HEK293 (cell line): ENCODE results near the gene MACROH2A2.

ENCODE experiments used
- CTCF ChIA-PET: fragments of 350-600 bp; formaldehyde crosslinking; extraction: SDS; loops from one replicate; lab custom pipeline; 2021; ENCODE audit warnings: antibody characterized with exemption; lab: Yijun Ruan, JAX
- POLR2A ChIA-PET: fragments of 300-600 bp; formaldehyde crosslinking; extraction: SDS; loops from one replicate; lab custom pipeline; 2020; ENCODE audit warnings: antibody characterized with exemption, inconsistent platforms; lab: Yijun Ruan, JAX
- H3K27ac ChIP-seq: fragments of 200-500 bp; sonication (Bioruptor generic); 2 replicates; pipeline ENCODE4 v1.5.1; 2014; ENCODE audit warnings: low read depth, low read length, control low read depth, inconsistent platforms; ENCODE audit errors: extremely low read depth
- H3K36me3 ChIP-seq, 2 experiments: fragments of 200-500 bp in 1 of 2; sonication (Bioruptor generic) in 1 of 2; 1 replicate in 1 of 2; 2 replicates in 1 of 2; pipeline ENCODE4 v1.5.1; 2014 to 2017; ENCODE audit warnings: inconsistent platforms in 2 of 2, low read length in 2 of 2; ENCODE audit not compliant: control insufficient read depth in 2 of 2, insufficient read depth in 1 of 2
- H3K4me1 ChIP-seq: fragments of 200-500 bp; sonication (Bioruptor generic); 2 replicates; pipeline ENCODE4 v1.5.1; 2014; ENCODE audit warnings: mild to moderate bottlenecking, low read length, inconsistent platforms; ENCODE audit not compliant: control insufficient read depth, insufficient read depth
- H3K4me3 ChIP-seq: 2 replicates; pipeline ENCODE4 v1.5.1; 2011; ENCODE audit warnings: low read depth, mild to moderate bottlenecking, control low read depth, low read length, moderate library complexity
- H3K9me3 ChIP-seq: fragments of 200-500 bp; sonication (Bioruptor generic); 2 replicates; pipeline ENCODE4 v1.5.1; 2014; ENCODE audit warnings: low read depth, low read length, inconsistent platforms; ENCODE audit not compliant: control insufficient read depth, insufficient read depth
- BCL11A ChIP-seq: fragments of 450-650 bp; formaldehyde crosslinking; IDR thresholded peaks from 2 replicates; pipeline ENCODE4 v1.5.1; 2016; ENCODE audit warnings: low read depth, missing biosample characterization, missing genetic modification characterization
- EGR2 ChIP-seq: fragments of 450-650 bp; formaldehyde crosslinking; IDR thresholded peaks from 2 replicates; pipeline ENCODE4 v1.5.1; 2016; ENCODE audit warnings: low read depth, missing biosample characterization, missing genetic modification characterization
- KLF16 ChIP-seq: fragments of 450-650 bp; formaldehyde crosslinking; IDR thresholded peaks from 2 replicates; pipeline ENCODE4 v1.5.1; 2017; ENCODE audit warnings: missing biosample characterization, missing genetic modification characterization
- MZF1 ChIP-seq: fragments of 450-650 bp; formaldehyde crosslinking; IDR thresholded peaks from 2 replicates; pipeline ENCODE4 v1.5.1; 2017; ENCODE audit warnings: missing biosample characterization, missing genetic modification characterization, borderline replicate concordance
- YY2 ChIP-seq: fragments of 450-650 bp; formaldehyde crosslinking; IDR thresholded peaks from 2 replicates; pipeline ENCODE4 v1.5.1; 2016; ENCODE audit warnings: missing biosample characterization, missing genetic modification characterization
- ZBTB17 ChIP-seq: fragments of 450-650 bp; formaldehyde crosslinking; IDR thresholded peaks from 2 replicates; pipeline ENCODE4 v1.5.1; 2016; ENCODE audit warnings: missing biosample characterization, missing genetic modification characterization
- ZBTB26 ChIP-seq: fragments of 450-650 bp; formaldehyde crosslinking; optimal IDR thresholded peaks from 2 replicates; pipeline ENCODE3; 2016; ENCODE audit warnings: missing biosample characterization, mild to moderate bottlenecking, missing genetic modification characterization
- ZFHX2 ChIP-seq: fragments of 450-650 bp; formaldehyde crosslinking; conservative IDR thresholded peaks from 2 replicates; pipeline ENCODE4 v1.5.1; 2016; ENCODE audit warnings: missing biosample characterization, missing genetic modification characterization
- ZIC2 ChIP-seq: fragments of 450-650 bp; formaldehyde crosslinking; IDR thresholded peaks from 2 replicates; pipeline ENCODE4 v1.5.1; 2016; ENCODE audit warnings: missing biosample characterization, missing genetic modification characterization
- ZNF10 ChIP-seq: fragments of 450-650 bp; formaldehyde crosslinking; IDR thresholded peaks from 2 replicates; pipeline ENCODE4 v1.5.1; 2017; ENCODE audit warnings: missing biosample characterization, missing genetic modification characterization
- ZNF132 ChIP-seq: fragments of 450-650 bp; formaldehyde crosslinking; IDR thresholded peaks from 2 replicates; pipeline ENCODE4 v1.5.1; 2017; ENCODE audit warnings: missing biosample characterization, missing genetic modification characterization, borderline replicate concordance
- ZNF146 ChIP-seq: fragments of 450-650 bp; formaldehyde crosslinking; IDR thresholded peaks from 2 replicates; pipeline ENCODE4 v1.5.1; 2016; ENCODE audit warnings: missing biosample characterization, missing genetic modification characterization
- ZNF148 ChIP-seq: fragments of 450-650 bp; formaldehyde crosslinking; IDR thresholded peaks from 2 replicates; pipeline ENCODE4 v1.5.0; 2017; ENCODE audit warnings: missing biosample characterization, missing genetic modification characterization, borderline replicate concordance
- ZNF2 ChIP-seq: fragments of 450-650 bp; formaldehyde crosslinking; IDR thresholded peaks from 2 replicates; pipeline ENCODE4 v1.5.1; 2016; ENCODE audit warnings: missing biosample characterization, missing genetic modification characterization
- ZNF211 ChIP-seq: fragments of 450-650 bp; formaldehyde crosslinking; IDR thresholded peaks from 2 replicates; pipeline ENCODE4 v1.5.1; 2016; ENCODE audit warnings: low read depth, missing biosample characterization, missing genetic modification characterization
- ZNF335 ChIP-seq: fragments of 450-650 bp; formaldehyde crosslinking; conservative IDR thresholded peaks from 2 replicates; pipeline ENCODE4 v1.5.1; 2016; ENCODE audit warnings: missing biosample characterization, missing genetic modification characterization
- ZNF341 ChIP-seq: fragments of 450-650 bp; formaldehyde crosslinking; IDR thresholded peaks from 2 replicates; pipeline ENCODE4; 2016; ENCODE audit warnings: low read depth, missing biosample characterization, missing genetic modification characterization
- ZNF37A ChIP-seq: fragments of 450-650 bp; IDR thresholded peaks from 2 replicates; pipeline ENCODE4 v1.5.1; 2018; ENCODE audit warnings: missing biosample characterization, missing genetic modification characterization
- ZNF398 ChIP-seq: fragments of 450-650 bp; formaldehyde crosslinking; IDR thresholded peaks from 2 replicates; pipeline ENCODE4 v1.5.1; 2017; ENCODE audit warnings: missing biosample characterization, missing genetic modification characterization
- ZNF48 ChIP-seq: fragments of 450-650 bp; formaldehyde crosslinking; IDR thresholded peaks from 2 replicates; pipeline ENCODE4 v1.5.1; 2016; ENCODE audit warnings: missing biosample characterization, missing genetic modification characterization
- ZNF529 ChIP-seq: fragments of 450-650 bp; formaldehyde crosslinking; IDR thresholded peaks from 2 replicates; pipeline ENCODE4 v1.5.1; 2017; ENCODE audit warnings: missing genetic modification characterization, missing biosample characterization; ENCODE audit not compliant: insufficient replicate concordance
- ZNF544 ChIP-seq: fragments of 450-650 bp; formaldehyde crosslinking; IDR thresholded peaks from 2 replicates; pipeline ENCODE4 v1.5.0; 2017; ENCODE audit warnings: missing biosample characterization, missing genetic modification characterization
- ZNF571 ChIP-seq: fragments of 450-650 bp; formaldehyde crosslinking; IDR thresholded peaks from 2 replicates; pipeline ENCODE4 v1.5.0; 2017; ENCODE audit warnings: missing biosample characterization, missing genetic modification characterization
- ZNF654 ChIP-seq: fragments of 450-650 bp; formaldehyde crosslinking; IDR thresholded peaks from 2 replicates; pipeline ENCODE4 v1.5.1; 2016; ENCODE audit warnings: low read depth, missing biosample characterization, missing genetic modification characterization
- ZNF692 ChIP-seq: fragments of 450-650 bp; formaldehyde crosslinking; IDR thresholded peaks from 2 replicates; pipeline ENCODE4 v1.5.1; 2016; ENCODE audit warnings: missing biosample characterization, missing genetic modification characterization
- ZNF707 ChIP-seq: fragments of 450-650 bp; formaldehyde crosslinking; IDR thresholded peaks from 2 replicates; pipeline ENCODE4 v1.5.1; 2016; ENCODE audit warnings: missing biosample characterization, missing genetic modification characterization
- ZNF777 ChIP-seq: fragments of 450-650 bp; formaldehyde crosslinking; IDR thresholded peaks from 2 replicates; pipeline ENCODE4 v1.5.1; 2017; ENCODE audit warnings: missing biosample characterization, missing genetic modification characterization, borderline replicate concordance
- ZNF791 ChIP-seq: fragments of 450-650 bp; formaldehyde crosslinking; IDR thresholded peaks from 2 replicates; pipeline ENCODE4 v1.5.1; 2016; ENCODE audit warnings: missing biosample characterization, missing genetic modification characterization
- ZNF830 ChIP-seq: fragments of 450-650 bp; IDR thresholded peaks from 2 replicates; pipeline ENCODE4 v1.5.0; 2018; ENCODE audit warnings: missing biosample characterization, missing genetic modification characterization, low read depth, mild to moderate bottlenecking, moderate library complexity

Gene MACROH2A2

GRCh38 chr10:70145666-70146488 is 93.2 kb downstream of the MACROH2A2 start (continued):
- peak; percentile 96 for TF ChIP-seq ZNF692 (tag by site-specific recombination)
- TF ChIP-seq ZNF37A, result no peak
- peak; percentile 46; the same call in 1 of the 2 replicates for TF ChIP-seq ZNF10 (tag by site-specific recombination)
- TF ChIP-seq ZFHX2, result peak; percentile 80
- TF ChIP-seq EGR2 (tag by site-specific recombination), result peak; percentile 11; the same call in 1 of the 2 replicates
- TF ChIP-seq ZNF335, result peak; percentile 96
- no peak for TF ChIP-seq ZNF571 (tag by site-specific recombination)
- peak; percentile 99 for TF ChIP-seq ZBTB26 (tag by site-specific recombination)
- TF ChIP-seq ZNF398 (tag by site-specific recombination), result no peak
- TF ChIP-seq ZBTB17 (tag by site-specific recombination), result peak; percentile 36; the same call in 1 of the 2 replicates
- TF ChIP-seq ZNF529 (tag by site-specific recombination), result no peak
- TF ChIP-seq ZNF791, result no peak
- TF ChIP-seq ZNF341 (tag by site-specific recombination), result peak; percentile 29; the same call in 1 of the 2 replicates
- TF ChIP-seq, all 188 proteins: peak for 43

GRCh38 chr10:70146489-70147258 is 94.0 kb downstream of the MACROH2A2 start, which contains the start of gene TYSND1:
TSS of gene TYSND1 (minus strand) at chr10:70146700. CDS start at chr10:70146586, 114 bp downstream.
- peaks cover 6% of the 10 kb centered on the region; the same call in 1 of the 2 replicates for H3K4me1 ChIP-seq
- POLR2A ChIA-PET, result interaction anchor here (0.6 to 3.6 kb wide), 49 partner anchors 8 to 1071 kb away, joined by 3 to 81 read pairs (median 4); partner anchors contain the start of genes AIFM2, EIF4EBP2, PPA1 and SAR1A
- CTCF ChIA-PET, result interaction anchor here (0.5 to 3.8 kb wide), 54 partner anchors 9 to 1950 kb away, joined by 3 to 63 read pairs (median 4); partner anchors contain the start of gene AIFM2
- TF ChIP-seq ZNF777 (tag by site-specific recombination), result no peak
- TF ChIP-seq ZNF132 (tag by site-specific recombination), result no peak
- TF ChIP-seq BCL11A (tag by site-specific recombination), result peak; percentile 87
- no peak for TF ChIP-seq ZNF148 (tag by site-specific recombination)
- TF ChIP-seq KLF16 (tag by site-specific recombination), result 0 out of 2 replicates have a peak, but pooled peaks have one; percentile 18
- TF ChIP-seq MZF1 (tag by site-specific recombination), result peak; percentile 96
- no peak; the same call in 1 of the 2 replicates for TF ChIP-seq ZNF2 (tag by site-specific recombination)
- no peak for TF ChIP-seq YY2 (tag by site-specific recombination)
- TF ChIP-seq ZIC2 (tag by site-specific recombination), result peak; percentile 6; the same call in 1 of the 2 replicates
- no peak for TF ChIP-seq ZNF48 (tag by site-specific recombination)
- no peak for TF ChIP-seq ZNF211 (tag by site-specific recombination)
- TF ChIP-seq ZNF146 (tag by site-specific recombination), result no peak
- TF ChIP-seq ZNF654, result peak; percentile 52
- TF ChIP-seq ZNF544 (tag by site-specific recombination), result no peak
- no peak for TF ChIP-seq ZNF707 (tag by site-specific recombination)
- no peak for TF ChIP-seq ZNF830 (tag by site-specific recombination)

More at GRCh38 chr10:70146489-70147258, 94.0 kb downstream of the MACROH2A2 start, which contains the start of gene TYSND1:
- Histone ChIP-seq H3K36me3 (peaks cover 9 to 45% of the 10 kb centered on the region in 2 experiments), H3K27ac (peak within 1 kb of the TSS; percentile 84), H3K4me3 (peak within 1 kb of the TSS; percentile 64), H3K9me3 (no peaks in the 10 kb centered on the region)
